Activated CD8-positive, alpha-beta memory T cell treated with anti-CD3 and anti-CD28 coated beads, Interleukin-2, amount 50 U/mL, for 4 hours (primary cell): ENCODE results near the gene LPIN3.

ENCODE experiments used
- DNase-seq: peaks from one replicate; pipeline ENCODE4 v3.0.0-alpha.2; 2020

LPIN3 gene

GRCh38 chr20:41394931-41395666 is 54.5 kb downstream of the LPIN3 start:
- DNase-seq: no peak

GRCh38 chr20:41395667-41396664 is 55.3 kb downstream of the LPIN3 start:
- no peak for DNase-seq

- DNase-seq: no peak
Measured at GRCh38 chr20:41398408-41398807, 57.8 kb downstream of the LPIN3 start.

- DNase-seq: no peak
Measured at GRCh38 chr20:41403604-41404003, 63.0 kb downstream of the LPIN3 start.

- DNase-seq: no peak
Measured at GRCh38 chr20:41405436-41405835, 64.8 kb downstream of the LPIN3 start.

GRCh38 chr20:41406353-41406752 is 65.7 kb downstream of the LPIN3 start:
- no peak for DNase-seq

GRCh38 chr20:41406896-41407444 is 66.3 kb downstream of the LPIN3 start:
- no peak for DNase-seq

- no peak for DNase-seq
Measured at GRCh38 chr20:41407607-41408006, 67.0 kb downstream of the LPIN3 start.

- no peak for DNase-seq
Measured at GRCh38 chr20:41408156-41408794, 67.7 kb downstream of the LPIN3 start.

GRCh38 chr20:41408986-41409385 is 68.4 kb downstream of the LPIN3 start:
- no peak for DNase-seq
